MCF 10A (cell line): Measurements from ENCODE around the gene TIGD2. TPM values are rescaled to one million over a fixed set of nuclear protein-coding genes. Genes with fewer than 3 reads are reported as not detected.

ENCODE experiments used
- BruUV-seq: library from RNA; stranded (reverse); fragments of 400-500 nt; replicated peaks from 2 replicates; lab custom pipeline; 2021; lab: Mats Ljungman, UMichigan
- CTCF ChIA-PET: fragments of 300-600 bp; sonication (Branson Sonifier 250); formaldehyde crosslinking; extraction: SDS; loops from one replicate; lab custom pipeline; 2021; ENCODE audit warnings: antibody characterized with exemption, inconsistent platforms; lab: Yijun Ruan, JAX
- POLR2A ChIA-PET: fragments of 300-600, 350-650 bp; sonication (Branson Sonifier 250); formaldehyde crosslinking; extraction: SDS; loops from one replicate; lab custom pipeline; 2020; ENCODE audit warnings: antibody characterized with exemption, inconsistent platforms; lab: Yijun Ruan, JAX
- DNase-seq: peaks from one replicate; pipeline ENCODE4 v3.0.0-alpha.2; 2018; ENCODE audit not compliant: unreplicated experiment
- H3K27ac Mint-ChIP-seq: one replicate; pipeline ENCODE4 v1.8.0; 2022; ENCODE audit warnings: mild to moderate bottlenecking, low read depth, mixed read lengths; ENCODE audit not compliant: unreplicated experiment
- H3K27me3 Mint-ChIP-seq: one replicate; pipeline ENCODE4 v1.8.0; 2022; ENCODE audit warnings: mixed read lengths; ENCODE audit not compliant: insufficient read depth, unreplicated experiment
- H3K36me3 Mint-ChIP-seq: one replicate; pipeline ENCODE4 v1.8.0; 2022; ENCODE audit warnings: mild to moderate bottlenecking, moderate library complexity, mixed read lengths; ENCODE audit not compliant: insufficient read depth, unreplicated experiment
- H3K4me1 Mint-ChIP-seq: one replicate; pipeline ENCODE4 v1.8.0; 2022; ENCODE audit warnings: mixed read lengths; ENCODE audit not compliant: insufficient read depth, unreplicated experiment
- H3K4me3 Mint-ChIP-seq: one replicate; pipeline ENCODE4 v1.8.0; 2022; ENCODE audit warnings: mild to moderate bottlenecking, moderate library complexity, mixed read lengths; ENCODE audit not compliant: unreplicated experiment
- H3K9me3 Mint-ChIP-seq: one replicate; pipeline ENCODE4 v1.8.0; 2022; ENCODE audit warnings: mixed read lengths; ENCODE audit not compliant: unreplicated experiment
- CTCF ChIP-seq: fragments of 200-600 bp; IDR thresholded peaks from one replicate; pipeline ENCODE4 v1.8.0; 2022; ENCODE audit warnings: antibody characterized with exemption, mild to moderate bottlenecking; ENCODE audit not compliant: unreplicated experiment
- intact Hi-C: fragments of 100-400 bp; cut with micrococcal nuclease; formaldehyde crosslinking; loops from 2 replicates; pipeline ENCODE4 v1.14.1; 2022
- total RNA-seq: library from RNA; stranded (reverse); gene quantifications from 2 replicates; pipeline ENCODE4 v1.2.3, GENCODE V29; 2022

Gene TIGD2
- total RNA-seq, 1 experiment from 2014 or later, result 15.1 TPM

- H3K9me3 Mint-ChIP-seq, result peaks cover 15% of the 10 kb centered on the region
- ChIA-PET POLR2A (interaction anchor here (0.9 to 1.5 kb wide), 2 partner anchors 10 to 22 kb away, joined by 3 to 5 read pairs; partner anchors contain the start of gene FAM13A), CTCF (interaction anchor here (0.5 kb wide), 1 partner anchor 25 kb away, joined by 3 read pairs; no protein-coding TSS in a partner anchor)
- H3K4me3 Mint-ChIP-seq, result no peak overlapping the region
- TF ChIP-seq CTCF, result no peak
- H3K36me3 Mint-ChIP-seq, result no peaks in the 10 kb centered on the region
- no TSS peak for BruUV-seq
- no peak for DNase-seq
- intact Hi-C loops, result no loop called here
- H3K4me1 Mint-ChIP-seq, result no peaks in the 10 kb centered on the region
- no peaks in the 10 kb centered on the region for H3K27me3 Mint-ChIP-seq
- H3K27ac Mint-ChIP-seq, result no peak overlapping the region
These were observed 33.6 kb upstream of the TIGD2 start for GRCh38 chr4:89077761-89078160.

- no peak for DNase-seq
- ChIA-PET CTCF (no interaction called here), POLR2A (interaction anchor here (0.9 to 1.5 kb wide), 2 partner anchors 10 to 22 kb away, joined by 3 to 5 read pairs; partner anchors contain the start of gene FAM13A)
- intact Hi-C loops, result no loop called here
- Mint-ChIP-seq H3K9me3 (peaks cover 15% of the 10 kb centered on the region), H3K4me3 (no peak overlapping the region), H3K27me3 (no peaks in the 10 kb centered on the region), H3K27ac (no peak overlapping the region), H3K36me3 (no peaks in the 10 kb centered on the region), H3K4me1 (no peaks in the 10 kb centered on the region)
- BruUV-seq, result no TSS peak
- TF ChIP-seq CTCF, result no peak
These were observed 33.0 kb upstream of the TIGD2 start for GRCh38 chr4:89078300-89078699.

- peak; percentile 26 for DNase-seq
These were observed 12.3 kb upstream of the TIGD2 start for GRCh38 chr4:89099034-89099433.

GRCh38 chr4:89099471-89099870 lies 11.9 kb upstream of the TIGD2 start:
- Mint-ChIP-seq H3K9me3 (no peaks in the 10 kb centered on the region), H3K36me3 (no peaks in the 10 kb centered on the region), H3K4me1 (no peaks in the 10 kb centered on the region), H3K27me3 (no peaks in the 10 kb centered on the region), H3K4me3 (no peak overlapping the region), H3K27ac (no peak overlapping the region)
- TF ChIP-seq CTCF, result no peak
- intact Hi-C loops, result no loop called here
- CTCF ChIA-PET, result interaction anchor here (0.7 to 1.4 kb wide), 2 partner anchors 76 to 243 kb away, joined by 3 to 6 read pairs; no protein-coding TSS in a partner anchor
- DNase-seq, result no peak
- POLR2A ChIA-PET, result interaction anchor here (1.0 to 1.5 kb wide), 2 partner anchors 12 to 42 kb away, joined by 3 read pairs; partner anchors contain the start of genes FAM13A and TIGD2
- no TSS peak for BruUV-seq

More at GRCh38 chr4:89099034-89099433, 12.3 kb upstream of the TIGD2 start:
- no peaks in the 10 kb centered on the region for H3K36me3 Mint-ChIP-seq
- H3K27me3 Mint-ChIP-seq, result no peaks in the 10 kb centered on the region
- no peaks in the 10 kb centered on the region for H3K9me3 Mint-ChIP-seq
- intact Hi-C loops, result no loop called here
- BruUV-seq, result no TSS peak
- no peak for TF ChIP-seq CTCF
- ChIA-PET CTCF (interaction anchor here (1.4 kb wide), 1 partner anchor 76 kb away, joined by 6 read pairs; no protein-coding TSS in a partner anchor), POLR2A (interaction anchor here (1.0 to 1.5 kb wide), 2 partner anchors 13 to 42 kb away, joined by 3 read pairs; partner anchors contain the start of genes FAM13A and TIGD2)
- no peak overlapping the region for H3K27ac Mint-ChIP-seq
- H3K4me1 Mint-ChIP-seq, result no peaks in the 10 kb centered on the region
- H3K4me3 Mint-ChIP-seq, result no peak overlapping the region
